Nephron (organoid): ENCODE results near the gene FNDC3B.

Experiments used
- H3K27ac Mint-ChIP-seq, 3 experiments: 2 replicates each; pipeline ENCODE4 v1.8.0; 2020; ENCODE audit warnings: mixed read lengths in 3 of 3, mild to moderate bottlenecking in 2 of 3, moderate library complexity in 1 of 3
- H3K27me3 Mint-ChIP-seq: 2 replicates; pipeline ENCODE4 v1.8.0; 2021; ENCODE audit warnings: low read depth, mild to moderate bottlenecking, moderate library complexity, mixed read lengths
- H3K36me3 Mint-ChIP-seq: 2 replicates; pipeline ENCODE4 v1.8.0; 2020; ENCODE audit warnings: low read depth, mixed read lengths
- H3K4me1 Mint-ChIP-seq: 2 replicates; pipeline ENCODE4 v1.8.0; 2020; ENCODE audit warnings: mixed read lengths
- H3K4me3 Mint-ChIP-seq, 3 experiments: 2 replicates each; pipeline ENCODE4 v1.8.0; 2020; ENCODE audit warnings: mild to moderate bottlenecking in 3 of 3, mixed read lengths in 3 of 3, moderate library complexity in 2 of 3
- H3K9me3 Mint-ChIP-seq: 2 replicates; pipeline ENCODE4 v1.8.0; 2020; ENCODE audit warnings: mixed read lengths
- TF ChIP-seq, protein P1 (sequence below), 3 experiments: fragments of 200-600 bp; sonication (generic); IDR thresholded peaks; one replicate each; pipeline ENCODE4 v1.5.0; 2021; ENCODE audit warnings: antibody characterized with exemption in 3 of 3; ENCODE audit not compliant: unreplicated experiment in 3 of 3

Gene FNDC3B

DNA sequence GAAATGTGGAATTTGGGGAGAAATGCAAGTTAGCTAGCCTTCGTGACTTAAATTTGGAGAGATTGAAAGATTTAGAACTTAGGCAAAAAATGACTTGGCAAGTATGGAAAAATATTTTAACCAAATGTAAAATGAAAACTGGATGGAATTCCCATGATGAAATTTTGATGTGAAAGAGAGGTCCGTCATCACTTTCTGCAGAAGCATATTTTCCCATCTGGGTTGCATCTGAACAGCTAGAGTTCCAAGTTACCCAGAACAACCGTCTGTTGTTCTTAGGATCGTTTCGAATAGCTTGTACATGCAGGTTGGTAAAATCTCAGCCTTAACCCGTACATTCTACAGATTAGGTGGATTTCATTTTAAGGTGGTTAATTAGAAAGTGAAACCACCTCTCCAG lies 272.6 kb downstream of the FNDC3B start:
- H3K9me3 Mint-ChIP-seq: no peaks in the 10 kb centered on the region
- peaks cover 86% of the 10 kb centered on the region for H3K36me3 Mint-ChIP-seq
- no peaks in the 10 kb centered on the region for H3K27me3 Mint-ChIP-seq
- no peak overlapping the region for H3K27ac Mint-ChIP-seq
- no peak overlapping the region for H3K4me3 Mint-ChIP-seq
- peaks cover 45% of the 10 kb centered on the region for H3K4me1 Mint-ChIP-seq
- TF ChIP-seq, protein P1, sequence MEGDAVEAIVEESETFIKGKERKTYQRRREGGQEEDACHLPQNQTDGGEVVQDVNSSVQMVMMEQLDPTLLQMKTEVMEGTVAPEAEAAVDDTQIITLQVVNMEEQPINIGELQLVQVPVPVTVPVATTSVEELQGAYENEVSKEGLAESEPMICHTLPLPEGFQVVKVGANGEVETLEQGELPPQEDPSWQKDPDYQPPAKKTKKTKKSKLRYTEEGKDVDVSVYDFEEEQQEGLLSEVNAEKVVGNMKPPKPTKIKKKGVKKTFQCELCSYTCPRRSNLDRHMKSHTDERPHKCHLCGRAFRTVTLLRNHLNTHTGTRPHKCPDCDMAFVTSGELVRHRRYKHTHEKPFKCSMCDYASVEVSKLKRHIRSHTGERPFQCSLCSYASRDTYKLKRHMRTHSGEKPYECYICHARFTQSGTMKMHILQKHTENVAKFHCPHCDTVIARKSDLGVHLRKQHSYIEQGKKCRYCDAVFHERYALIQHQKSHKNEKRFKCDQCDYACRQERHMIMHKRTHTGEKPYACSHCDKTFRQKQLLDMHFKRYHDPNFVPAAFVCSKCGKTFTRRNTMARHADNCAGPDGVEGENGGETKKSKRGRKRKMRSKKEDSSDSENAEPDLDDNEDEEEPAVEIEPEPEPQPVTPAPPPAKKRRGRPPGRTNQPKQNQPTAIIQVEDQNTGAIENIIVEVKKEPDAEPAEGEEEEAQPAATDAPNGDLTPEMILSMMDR (IDR thresholded peaks at IDR 0.05; ENCODE audit: unreplicated experiment in 3 of 3): no peak

DNA sequence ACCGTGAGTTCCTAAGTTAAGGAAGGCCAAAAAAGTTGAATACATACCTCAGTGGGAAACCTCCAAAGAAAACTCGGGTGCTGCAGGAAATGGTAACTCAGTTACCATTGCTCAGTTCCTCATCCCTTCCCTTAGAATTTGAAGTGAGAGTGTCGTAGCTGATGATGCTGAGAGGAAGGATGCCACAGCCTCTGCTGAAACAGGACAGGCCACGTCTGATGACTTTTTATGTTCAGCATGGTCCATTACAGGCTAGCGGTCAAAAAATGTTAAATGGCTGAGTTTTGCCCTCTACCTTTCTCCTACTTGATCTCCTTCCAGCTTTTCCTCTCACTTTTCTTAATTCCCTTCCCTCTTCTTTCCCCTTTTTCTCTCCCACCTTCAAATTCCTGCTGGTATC lies 273.3 kb downstream of the FNDC3B start:
- no peak overlapping the region for H3K4me3 Mint-ChIP-seq
- peak overlapping the region in 1 of 3 experiments; percentile 82 for H3K27ac Mint-ChIP-seq
- no peaks in the 10 kb centered on the region for H3K27me3 Mint-ChIP-seq
- no peaks in the 10 kb centered on the region for H3K9me3 Mint-ChIP-seq
- TF ChIP-seq, protein P1 (IDR thresholded peaks at IDR 0.05; ENCODE audit: unreplicated experiment in 3 of 3): no peak
- peaks cover 49% of the 10 kb centered on the region for H3K4me1 Mint-ChIP-seq
- peaks cover 83% of the 10 kb centered on the region for H3K36me3 Mint-ChIP-seq

DNA sequence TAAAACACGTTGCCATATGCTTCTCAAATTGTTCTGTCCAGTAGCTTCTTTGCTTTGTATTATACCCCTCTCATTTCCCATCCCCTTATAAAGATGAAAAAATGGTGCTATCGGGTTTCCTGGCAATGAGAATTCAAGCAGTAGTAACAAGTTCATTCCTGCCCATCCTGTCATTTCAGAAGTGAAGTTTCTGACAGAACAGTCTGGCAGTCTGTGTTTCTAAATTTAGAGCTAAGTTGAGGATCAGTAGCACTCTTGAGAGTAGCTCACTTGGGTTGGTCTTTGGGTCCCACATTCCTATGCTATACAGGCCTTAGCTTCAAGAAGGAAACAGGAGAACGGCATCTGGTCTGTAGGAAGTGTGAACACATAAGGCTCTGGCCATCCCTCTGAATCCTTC lies 274.3 kb downstream of the FNDC3B start:
- Mint-ChIP-seq H3K9me3 (no peaks in the 10 kb centered on the region), H3K36me3 (peaks cover 82% of the 10 kb centered on the region), H3K27ac (peak overlapping the region; percentile 0 to 82 (median 52)), H3K4me3 (no peak overlapping the region), H3K27me3 (no peaks in the 10 kb centered on the region), H3K4me1 (peaks cover 58% of the 10 kb centered on the region)
- TF ChIP-seq, protein P1 (IDR thresholded peaks at IDR 0.05; ENCODE audit: unreplicated experiment in 3 of 3): no peak

DNA sequence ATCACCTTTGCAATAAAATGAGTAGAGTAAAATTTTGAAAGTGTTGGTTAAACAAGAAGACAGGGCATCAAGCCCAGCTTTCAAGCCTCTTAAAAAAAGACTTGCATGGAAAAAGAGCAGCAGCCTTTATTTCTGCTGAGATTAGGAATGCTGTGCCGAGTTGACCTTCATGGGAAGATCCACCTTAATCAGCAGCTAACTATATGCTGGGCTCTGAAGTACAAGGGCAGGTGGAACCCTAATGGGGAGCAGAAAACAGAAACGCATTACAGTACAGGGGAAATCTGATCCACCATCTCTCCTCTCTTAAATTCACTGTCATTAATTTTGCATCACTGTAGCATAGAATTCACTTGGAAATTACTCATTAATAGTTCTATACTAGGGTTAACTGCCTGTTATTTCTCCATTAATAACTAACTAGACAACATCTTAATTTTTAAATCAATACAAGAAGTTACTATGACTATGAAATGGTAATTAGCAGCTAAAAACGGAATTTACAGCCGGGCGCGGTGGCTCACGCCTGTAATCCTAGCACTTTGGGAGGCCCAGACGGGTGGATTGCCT lies 275.3 kb downstream of the FNDC3B start:
- Mint-ChIP-seq H3K9me3 (no peaks in the 10 kb centered on the region), H3K27me3 (no peaks in the 10 kb centered on the region), H3K4me3 (no peak overlapping the region), H3K4me1 (peaks cover 68% of the 10 kb centered on the region), H3K36me3 (peaks cover 82% of the 10 kb centered on the region), H3K27ac (peak overlapping the region; percentile 52 to 82 (median 79))
- TF ChIP-seq, protein P1 (IDR thresholded peaks at IDR 0.05; ENCODE audit: unreplicated experiment in 3 of 3): no peak

DNA sequence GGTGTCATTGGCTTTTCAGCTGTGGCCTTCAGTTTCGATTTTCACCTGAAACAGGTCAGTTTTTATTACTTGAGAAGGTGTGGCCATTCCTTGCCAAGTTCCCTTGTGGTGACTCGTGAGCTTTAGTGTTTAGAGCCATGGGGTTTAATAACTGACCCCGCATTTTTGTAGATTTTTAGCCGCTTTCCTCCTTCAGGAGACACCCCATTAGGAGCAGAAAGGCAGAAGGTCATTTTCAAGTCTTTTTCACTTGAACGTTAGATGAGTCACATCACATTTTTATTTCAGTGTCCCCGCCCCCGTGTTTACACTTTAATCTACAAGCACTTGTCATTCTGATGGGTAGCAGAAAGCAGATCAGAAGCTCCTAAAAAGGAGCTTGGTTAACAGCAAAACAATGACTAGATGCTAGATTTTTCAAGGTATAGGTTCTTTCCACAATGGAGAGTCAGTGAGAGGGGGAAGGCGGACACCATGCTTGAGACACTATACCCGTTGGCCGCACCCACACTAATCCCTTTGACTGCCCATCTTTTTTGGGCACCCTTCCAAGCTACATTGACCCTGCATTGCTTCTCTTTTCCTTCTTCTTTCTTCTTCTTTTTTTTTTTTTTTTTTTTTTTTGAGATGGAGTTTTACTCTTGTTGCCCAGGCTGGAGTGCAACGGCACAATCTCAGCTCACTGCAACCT lies 276.2 kb downstream of the FNDC3B start:
- Mint-ChIP-seq H3K9me3 (no peaks in the 10 kb centered on the region), H3K36me3 (peaks cover 82% of the 10 kb centered on the region), H3K27me3 (no peaks in the 10 kb centered on the region), H3K4me1 (peaks cover 77% of the 10 kb centered on the region), H3K4me3 (peak overlapping the region in 1 of 3 experiments; percentile 10), H3K27ac (peak overlapping the region in 1 of 3 experiments; percentile 41)
- TF ChIP-seq, protein P1 (IDR thresholded peaks at IDR 0.05; ENCODE audit: unreplicated experiment in 3 of 3): no peak

DNA sequence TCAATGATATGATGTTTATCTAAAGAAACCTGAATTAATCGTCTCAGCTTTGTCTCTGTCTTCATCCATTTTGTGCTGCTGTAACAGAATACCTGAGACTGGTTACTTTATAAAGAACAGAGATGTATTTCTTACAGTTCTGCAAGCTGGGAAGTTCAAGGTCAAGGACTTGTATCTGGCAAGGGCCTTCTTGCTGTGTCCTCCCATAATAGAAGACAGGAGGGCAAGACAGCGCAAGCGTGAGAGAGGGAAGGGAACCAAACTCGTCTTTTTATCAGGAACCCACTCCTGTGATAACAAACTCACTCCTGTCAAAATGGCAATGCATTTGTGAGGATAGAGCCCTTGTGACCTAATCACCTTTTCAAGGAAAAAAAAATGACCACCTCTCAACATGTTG lies 277.4 kb downstream of the FNDC3B start:
- H3K27ac Mint-ChIP-seq: peak overlapping the region in 1 of 3 experiments; percentile 80
- peaks cover 74% of the 10 kb centered on the region for H3K36me3 Mint-ChIP-seq
- no peaks in the 10 kb centered on the region for H3K27me3 Mint-ChIP-seq
- H3K4me3 Mint-ChIP-seq: no peak overlapping the region
- no peaks in the 10 kb centered on the region for H3K9me3 Mint-ChIP-seq
- TF ChIP-seq, protein P1 (IDR thresholded peaks at IDR 0.05; ENCODE audit: unreplicated experiment in 3 of 3): no peak
- peaks cover 81% of the 10 kb centered on the region for H3K4me1 Mint-ChIP-seq
